ENCODE results near the gene HAUS8. TPM values are rescaled to one million over a fixed set of nuclear protein-coding genes. Genes with fewer than 3 reads are reported as not detected.

Gene HAUS8
- total RNA-seq, 1 donor from 2014 or later, result 36.5 TPM

DNA sequence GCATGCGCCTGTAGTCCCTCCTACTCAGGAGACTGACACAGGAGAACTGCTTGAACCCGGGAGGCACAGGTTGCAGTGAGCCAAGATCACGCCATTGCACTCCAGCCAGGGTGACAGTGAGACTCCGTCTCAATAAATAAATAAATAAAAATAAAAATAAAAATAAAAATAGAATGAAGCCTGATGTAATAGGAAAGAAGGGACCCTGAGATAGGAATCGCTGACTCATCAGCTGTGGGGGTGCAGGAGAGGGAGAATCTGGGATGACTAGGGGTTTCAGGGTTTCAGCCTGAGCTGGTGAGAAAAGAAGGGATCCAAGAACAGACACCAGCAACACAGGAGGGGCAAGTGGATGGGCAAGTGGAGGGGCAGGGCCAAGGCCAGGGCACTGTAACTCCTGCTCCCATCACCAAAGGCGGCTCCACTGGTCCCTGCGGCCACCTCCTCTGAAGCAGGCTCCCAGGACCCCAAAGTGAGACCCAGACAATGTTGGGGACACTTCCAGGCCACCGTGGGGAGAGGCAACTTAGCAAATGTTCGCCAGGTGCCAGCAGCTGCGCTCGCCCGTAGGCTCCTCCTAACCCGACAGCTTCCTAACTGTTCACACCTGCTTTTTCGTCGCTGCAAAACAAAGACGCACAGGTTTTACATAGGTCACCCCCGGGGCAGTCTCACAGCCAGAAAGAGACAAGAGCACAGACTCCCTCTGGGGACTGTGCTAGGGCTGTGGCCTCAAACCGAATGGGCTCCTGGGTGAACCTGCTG is 1.2 kb downstream of the HAUS8 start:
- DNase-seq (ENCODE audit: low read depth, low spot score), result no peak
- H3K27ac Mint-ChIP-seq (ENCODE audit: unreplicated experiment), result peak overlapping the region; percentile 99
- TF ChIP-seq, protein P1, sequence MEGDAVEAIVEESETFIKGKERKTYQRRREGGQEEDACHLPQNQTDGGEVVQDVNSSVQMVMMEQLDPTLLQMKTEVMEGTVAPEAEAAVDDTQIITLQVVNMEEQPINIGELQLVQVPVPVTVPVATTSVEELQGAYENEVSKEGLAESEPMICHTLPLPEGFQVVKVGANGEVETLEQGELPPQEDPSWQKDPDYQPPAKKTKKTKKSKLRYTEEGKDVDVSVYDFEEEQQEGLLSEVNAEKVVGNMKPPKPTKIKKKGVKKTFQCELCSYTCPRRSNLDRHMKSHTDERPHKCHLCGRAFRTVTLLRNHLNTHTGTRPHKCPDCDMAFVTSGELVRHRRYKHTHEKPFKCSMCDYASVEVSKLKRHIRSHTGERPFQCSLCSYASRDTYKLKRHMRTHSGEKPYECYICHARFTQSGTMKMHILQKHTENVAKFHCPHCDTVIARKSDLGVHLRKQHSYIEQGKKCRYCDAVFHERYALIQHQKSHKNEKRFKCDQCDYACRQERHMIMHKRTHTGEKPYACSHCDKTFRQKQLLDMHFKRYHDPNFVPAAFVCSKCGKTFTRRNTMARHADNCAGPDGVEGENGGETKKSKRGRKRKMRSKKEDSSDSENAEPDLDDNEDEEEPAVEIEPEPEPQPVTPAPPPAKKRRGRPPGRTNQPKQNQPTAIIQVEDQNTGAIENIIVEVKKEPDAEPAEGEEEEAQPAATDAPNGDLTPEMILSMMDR (conservative IDR thresholded peaks at IDR 0.05), result no peak
- peaks cover 56% of the 10 kb centered on the region for H3K4me1 Mint-ChIP-seq
- H3K9me3 Mint-ChIP-seq, result no peaks in the 10 kb centered on the region
- peak overlapping the region; percentile 98 for H3K4me3 Mint-ChIP-seq
- H3K36me3 Mint-ChIP-seq (ENCODE audit: low read depth), result no peaks in the 10 kb centered on the region
- no peaks in the 10 kb centered on the region for H3K27me3 Mint-ChIP-seq (ENCODE audit: low read depth)

DNA sequence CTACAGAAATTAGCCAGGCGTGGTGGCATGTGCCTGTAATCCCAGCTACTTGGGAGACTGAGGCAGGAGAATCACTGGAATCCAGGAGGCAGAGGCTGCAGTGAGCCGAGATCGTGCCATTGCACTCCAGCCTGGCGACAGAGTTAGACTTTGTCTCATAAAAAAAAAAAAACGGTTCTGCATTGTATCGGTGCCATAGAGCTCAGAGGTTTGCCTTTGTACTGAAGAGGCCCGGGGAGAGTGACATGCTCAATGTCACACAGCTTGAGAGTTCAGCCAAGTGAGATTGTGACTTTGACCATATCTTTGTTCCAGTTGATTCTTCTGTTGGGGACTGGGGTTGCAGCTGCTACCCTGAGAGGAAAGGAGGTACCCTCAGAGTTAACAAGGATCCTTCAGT is 4.3 kb downstream of the HAUS8 start:
- Mint-ChIP-seq H3K27me3 (ENCODE audit: low read depth) (no peaks in the 10 kb centered on the region), H3K36me3 (ENCODE audit: low read depth) (peaks cover 2% of the 10 kb centered on the region), H3K27ac (ENCODE audit: unreplicated experiment) (no peak overlapping the region), H3K4me3 (peak overlapping the region; percentile 79), H3K4me1 (peaks cover 41% of the 10 kb centered on the region), H3K9me3 (no peaks in the 10 kb centered on the region)
- DNase-seq (ENCODE audit: low read depth, low spot score), result no peak
- TF ChIP-seq, protein P1 (conservative IDR thresholded peaks at IDR 0.05), result no peak

DNA sequence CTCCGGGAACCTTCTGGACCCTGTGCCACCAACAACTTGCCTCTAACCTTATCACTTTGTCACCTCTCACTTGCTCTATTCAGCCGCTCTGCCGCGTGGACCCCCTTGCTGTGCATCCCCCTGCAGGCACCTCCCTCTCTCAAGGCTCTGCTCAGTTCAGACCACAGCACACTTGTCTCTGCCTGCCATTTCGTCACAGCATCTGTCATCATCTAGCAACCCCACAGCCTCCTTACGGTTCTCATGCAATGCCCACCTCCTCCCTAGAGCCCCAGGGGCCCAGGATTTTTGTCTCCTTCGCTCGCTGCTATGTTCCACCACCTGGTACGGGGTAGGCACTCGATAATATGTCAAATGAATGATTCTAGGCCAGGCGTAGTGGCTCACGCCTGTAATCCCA is 4.8 kb downstream of the HAUS8 start:
- H3K27ac Mint-ChIP-seq (ENCODE audit: unreplicated experiment), result peak overlapping the region; percentile 85
- H3K4me1 Mint-ChIP-seq, result peaks cover 41% of the 10 kb centered on the region
- H3K4me3 Mint-ChIP-seq, result peak overlapping the region; percentile 79
- H3K9me3 Mint-ChIP-seq, result no peaks in the 10 kb centered on the region
- H3K36me3 Mint-ChIP-seq (ENCODE audit: low read depth), result peaks cover 2% of the 10 kb centered on the region
- no peaks in the 10 kb centered on the region for H3K27me3 Mint-ChIP-seq (ENCODE audit: low read depth)
- no peak for DNase-seq (ENCODE audit: low read depth, low spot score)
- TF ChIP-seq, protein P1 (conservative IDR thresholded peaks at IDR 0.05), result no peak

GRCh38 chr19:17069193-17069592 is 6.1 kb downstream of the HAUS8 start:
- Mint-ChIP-seq H3K27me3 (ENCODE audit: low read depth) (no peaks in the 10 kb centered on the region), H3K27ac (ENCODE audit: unreplicated experiment) (no peak overlapping the region), H3K9me3 (no peaks in the 10 kb centered on the region), H3K4me3 (no peak overlapping the region), H3K36me3 (ENCODE audit: low read depth) (peaks cover 10% of the 10 kb centered on the region), H3K4me1 (peaks cover 38% of the 10 kb centered on the region)
- DNase-seq (ENCODE audit: low read depth, low spot score), result no peak
- TF ChIP-seq, protein P1 (conservative IDR thresholded peaks at IDR 0.05), result no peak

GRCh38 chr19:17063428-17063827 is 11.8 kb downstream of the HAUS8 start:
- Mint-ChIP-seq H3K9me3 (no peaks in the 10 kb centered on the region), H3K27me3 (ENCODE audit: low read depth) (no peaks in the 10 kb centered on the region), H3K4me3 (no peak overlapping the region), H3K27ac (ENCODE audit: unreplicated experiment) (no peak overlapping the region), H3K4me1 (peaks cover 13% of the 10 kb centered on the region), H3K36me3 (ENCODE audit: low read depth) (peaks cover 16% of the 10 kb centered on the region)
- TF ChIP-seq, protein P1 (conservative IDR thresholded peaks at IDR 0.05), result no peak
- DNase-seq (ENCODE audit: low read depth, low spot score), result no peak

All from neural crest cell (in vitro differentiated cells).